Prostate gland (tissue), 2 donors: ENCODE data around the gene ARL3.

Experiments used
- POLR2AphosphoS5 ChIP-seq: sonication (generic); formaldehyde crosslinking; IDR thresholded peaks from one replicate; pipeline ENCODE4 v1.6.1; 2017; ENCODE audit warnings: antibody characterized with exemption
- TF ChIP-seq, protein P1 (sequence below), 4 experiments: fragments of 200-600 bp in 2 of 4; fragments of 450-650 bp in 2 of 4; sonication (generic) in 2 of 4; IDR thresholded peaks; 1 replicate in 3 of 4; 2 replicates in 1 of 4; pipeline ENCODE4 v1.5.1; 2016 to 2019; ENCODE audit warnings: antibody characterized with exemption in 4 of 4, mild to moderate bottlenecking in 2 of 4, moderate library complexity in 2 of 4

DNA sequence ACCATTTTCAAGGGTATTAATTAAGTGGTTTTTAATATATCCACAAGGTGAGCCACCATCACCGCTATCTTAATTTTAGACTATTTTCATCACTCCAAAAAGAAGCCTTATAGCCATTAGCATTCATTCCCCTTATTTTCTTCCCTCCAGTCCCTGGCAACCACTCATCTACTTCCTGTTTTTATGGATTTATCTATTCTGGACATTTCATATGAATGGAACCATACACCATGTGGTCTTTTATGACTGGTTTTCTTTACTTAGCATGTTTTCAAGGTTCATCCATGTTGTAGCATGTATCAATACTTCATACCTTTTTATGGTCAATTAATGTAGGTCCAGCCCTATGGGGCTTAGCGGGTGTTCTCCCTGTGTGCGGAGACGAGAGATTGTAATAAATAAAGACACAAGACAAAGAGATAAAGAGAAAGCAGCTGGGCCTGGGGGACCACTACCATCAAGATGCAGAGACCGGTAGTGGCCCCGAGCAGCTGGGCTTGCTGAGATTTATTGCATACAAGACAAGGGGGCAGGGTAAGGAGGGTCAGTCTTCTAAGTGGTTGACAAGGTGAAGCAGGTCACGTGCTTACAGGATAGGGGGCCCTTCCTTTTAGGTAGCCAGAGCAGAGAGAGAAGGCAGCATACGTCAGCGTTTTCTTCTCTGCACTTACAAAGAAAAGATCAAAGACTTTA, 44.2 kb upstream of the ARL3 start:
- TF ChIP-seq, protein P1, sequence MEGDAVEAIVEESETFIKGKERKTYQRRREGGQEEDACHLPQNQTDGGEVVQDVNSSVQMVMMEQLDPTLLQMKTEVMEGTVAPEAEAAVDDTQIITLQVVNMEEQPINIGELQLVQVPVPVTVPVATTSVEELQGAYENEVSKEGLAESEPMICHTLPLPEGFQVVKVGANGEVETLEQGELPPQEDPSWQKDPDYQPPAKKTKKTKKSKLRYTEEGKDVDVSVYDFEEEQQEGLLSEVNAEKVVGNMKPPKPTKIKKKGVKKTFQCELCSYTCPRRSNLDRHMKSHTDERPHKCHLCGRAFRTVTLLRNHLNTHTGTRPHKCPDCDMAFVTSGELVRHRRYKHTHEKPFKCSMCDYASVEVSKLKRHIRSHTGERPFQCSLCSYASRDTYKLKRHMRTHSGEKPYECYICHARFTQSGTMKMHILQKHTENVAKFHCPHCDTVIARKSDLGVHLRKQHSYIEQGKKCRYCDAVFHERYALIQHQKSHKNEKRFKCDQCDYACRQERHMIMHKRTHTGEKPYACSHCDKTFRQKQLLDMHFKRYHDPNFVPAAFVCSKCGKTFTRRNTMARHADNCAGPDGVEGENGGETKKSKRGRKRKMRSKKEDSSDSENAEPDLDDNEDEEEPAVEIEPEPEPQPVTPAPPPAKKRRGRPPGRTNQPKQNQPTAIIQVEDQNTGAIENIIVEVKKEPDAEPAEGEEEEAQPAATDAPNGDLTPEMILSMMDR (IDR thresholded peaks at IDR 0.05): no peak
- TF ChIP-seq POLR2AphosphoS5: no peak
